Ishikawa (cell line): ENCODE data around the gene FRAS1.

Experiments
- CEBPB ChIP-seq: IDR thresholded peaks from 2 replicates; pipeline ENCODE4 v1.6.1; 2012
- CREB1 ChIP-seq: IDR thresholded peaks from 2 replicates; pipeline ENCODE4 v1.6.1; 2012; ENCODE audit warnings: low read depth
- EP300 ChIP-seq: IDR thresholded peaks from 2 replicates; pipeline ENCODE4 v1.6.1; 2012; ENCODE audit warnings: borderline replicate concordance
- FOXM1 ChIP-seq: IDR thresholded peaks from 2 replicates; pipeline ENCODE4 v1.6.1; 2012; ENCODE audit warnings: low read depth, borderline replicate concordance
- NFIC ChIP-seq: IDR thresholded peaks from 2 replicates; pipeline ENCODE4 v1.6.1; 2012
- RAD21 ChIP-seq: IDR thresholded peaks from 2 replicates; pipeline ENCODE4 v1.6.1; 2012; ENCODE audit warnings: low read depth
- TAF1 ChIP-seq: IDR thresholded peaks from 2 replicates; pipeline ENCODE4 v1.6.1; 2012; ENCODE audit warnings: low read depth, mild to moderate bottlenecking
- TEAD4 ChIP-seq: IDR thresholded peaks from 2 replicates; pipeline ENCODE4 v1.6.1; 2012
- YY1 ChIP-seq: IDR thresholded peaks from 2 replicates; pipeline ENCODE4 v1.6.1; 2012; ENCODE audit warnings: low read depth
- TF ChIP-seq, protein P1 (sequence below): IDR thresholded peaks from 2 replicates; pipeline ENCODE4 v1.6.1; 2012; ENCODE audit warnings: low read depth, mild to moderate bottlenecking
- TF ChIP-seq, protein P2 (sequence below): IDR thresholded peaks from 2 replicates; pipeline ENCODE4 v1.6.1; 2012

- TF ChIP-seq, protein P1, sequence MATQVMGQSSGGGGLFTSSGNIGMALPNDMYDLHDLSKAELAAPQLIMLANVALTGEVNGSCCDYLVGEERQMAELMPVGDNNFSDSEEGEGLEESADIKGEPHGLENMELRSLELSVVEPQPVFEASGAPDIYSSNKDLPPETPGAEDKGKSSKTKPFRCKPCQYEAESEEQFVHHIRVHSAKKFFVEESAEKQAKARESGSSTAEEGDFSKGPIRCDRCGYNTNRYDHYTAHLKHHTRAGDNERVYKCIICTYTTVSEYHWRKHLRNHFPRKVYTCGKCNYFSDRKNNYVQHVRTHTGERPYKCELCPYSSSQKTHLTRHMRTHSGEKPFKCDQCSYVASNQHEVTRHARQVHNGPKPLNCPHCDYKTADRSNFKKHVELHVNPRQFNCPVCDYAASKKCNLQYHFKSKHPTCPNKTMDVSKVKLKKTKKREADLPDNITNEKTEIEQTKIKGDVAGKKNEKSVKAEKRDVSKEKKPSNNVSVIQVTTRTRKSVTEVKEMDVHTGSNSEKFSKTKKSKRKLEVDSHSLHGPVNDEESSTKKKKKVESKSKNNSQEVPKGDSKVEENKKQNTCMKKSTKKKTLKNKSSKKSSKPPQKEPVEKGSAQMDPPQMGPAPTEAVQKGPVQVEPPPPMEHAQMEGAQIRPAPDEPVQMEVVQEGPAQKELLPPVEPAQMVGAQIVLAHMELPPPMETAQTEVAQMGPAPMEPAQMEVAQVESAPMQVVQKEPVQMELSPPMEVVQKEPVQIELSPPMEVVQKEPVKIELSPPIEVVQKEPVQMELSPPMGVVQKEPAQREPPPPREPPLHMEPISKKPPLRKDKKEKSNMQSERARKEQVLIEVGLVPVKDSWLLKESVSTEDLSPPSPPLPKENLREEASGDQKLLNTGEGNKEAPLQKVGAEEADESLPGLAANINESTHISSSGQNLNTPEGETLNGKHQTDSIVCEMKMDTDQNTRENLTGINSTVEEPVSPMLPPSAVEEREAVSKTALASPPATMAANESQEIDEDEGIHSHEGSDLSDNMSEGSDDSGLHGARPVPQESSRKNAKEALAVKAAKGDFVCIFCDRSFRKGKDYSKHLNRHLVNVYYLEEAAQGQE, result no peak
- no peak for TF ChIP-seq TAF1
- TF ChIP-seq EP300, result no peak
- no peak for TF ChIP-seq TEAD4
- TF ChIP-seq, protein P2, sequence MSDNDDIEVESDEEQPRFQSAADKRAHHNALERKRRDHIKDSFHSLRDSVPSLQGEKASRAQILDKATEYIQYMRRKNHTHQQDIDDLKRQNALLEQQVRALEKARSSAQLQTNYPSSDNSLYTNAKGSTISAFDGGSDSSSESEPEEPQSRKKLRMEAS, result no peak
- no peak for TF ChIP-seq FOXM1
- TF ChIP-seq RAD21, result no peak
- TF ChIP-seq NFIC, result no peak
- no peak for TF ChIP-seq CREB1
- no peak for TF ChIP-seq CEBPB
- TF ChIP-seq YY1, result no peak
These were observed 321.9 kb downstream of the FRAS1 start for GRCh38 chr4:78379040-78379439.
